ENCODE results near the gene CEP290.
"Not testable (repeated sequence)": the region's sequence is repeated elsewhere in the genome, so short reads cannot be mapped to it uniquely, and the experiment has no call there.

Gene CEP290

GRCh38 chr12:88035271-88035906, 106.5 kb downstream of the CEP290 start:
- DNase-seq, result peak; percentile 74

- DNase-seq, result not testable (repeated sequence)
These were observed 110.7 kb downstream of the CEP290 start for GRCh38 chr12:88031161-88031560.

- no peak for DNase-seq
These were observed 112.7 kb downstream of the CEP290 start, which contains the start of gene C12orf50 for GRCh38 chr12:88029093-88029665. C12orf50 (minus strand) TSS chr12:88029401; CDS start chr12:88026962, 2,439 bp downstream.

GRCh38 chr12:88026196-88026595, 115.7 kb downstream of the CEP290 start:
- no peak for DNase-seq

- DNase-seq, result no peak
These were observed 123.9 kb downstream of the CEP290 start for GRCh38 chr12:88017964-88018363.

GRCh38 chr12:88015825-88016224, 126.1 kb downstream of the CEP290 start:
- no peak for DNase-seq

GRCh38 chr12:88011755-88012154, 130.1 kb downstream of the CEP290 start:
- DNase-seq, result no peak

- DNase-seq, result no peak
These were observed 135.5 kb downstream of the CEP290 start for GRCh38 chr12:88006351-88006750.

GRCh38 chr12:88001327-88001726, 140.6 kb downstream of the CEP290 start:
- no peak for DNase-seq
